BJ (cell line): ENCODE data around the gene EVC. TPM values are rescaled to one million over a fixed set of nuclear protein-coding genes. Genes with fewer than 3 reads are reported as not detected.

ENCODE experiments used
- CTCF ChIA-PET: fragments of 350-600 bp; formaldehyde crosslinking; extraction: SDS; loops from one replicate; lab custom pipeline; 2021; ENCODE audit warnings: antibody characterized with exemption, inconsistent platforms; lab: Yijun Ruan, JAX
- POLR2A ChIA-PET: fragments of 300-600 bp; sonication (Branson Sonifier 250); formaldehyde crosslinking; extraction: SDS; loops from one replicate; lab custom pipeline; 2021; ENCODE audit warnings: antibody characterized with exemption; lab: Charles Lee
- DNase-seq: peaks from one replicate; pipeline ENCODE4 v3.0.0-alpha.2; 2011; ENCODE audit warnings: low read depth
- H3K27me3 ChIP-seq: 2 replicates; pipeline ENCODE4 v1.6.0; 2011; ENCODE audit warnings: low read length; ENCODE audit not compliant: control insufficient read depth, insufficient read depth
- H3K36me3 ChIP-seq: 2 replicates; pipeline ENCODE4 v1.5.1; 2011; ENCODE audit warnings: low read length; ENCODE audit not compliant: control insufficient read depth, insufficient read depth
- H3K4me3 ChIP-seq: 2 replicates; pipeline ENCODE4 v1.5.1; 2011; ENCODE audit warnings: low read depth, mild to moderate bottlenecking, control low read depth, low read length
- CTCF ChIP-seq: IDR thresholded peaks from 2 replicates; pipeline ENCODE4 v1.5.1; 2011; ENCODE audit warnings: low read depth, mild to moderate bottlenecking, control low read depth, inconsistent platforms, low read length, moderate library complexity; ENCODE audit not compliant: insufficient read depth
- polyA plus RNA-seq: library from polyadenylated mRNA; depleted of rRNA; stranded (reverse); fragments of >200 nt; gene quantifications from 2 replicates; pipeline ENCODE4 v1.2.3, GENCODE V29; 2011

EVC gene
- polyA plus RNA-seq, 1 experiment = 12.8 TPM

- no peak for TF ChIP-seq CTCF
- ChIA-PET POLR2A (no interaction called here), CTCF (no interaction called here)
- H3K4me3 ChIP-seq = no peak overlapping the region
- DNase-seq = no peak
- H3K27me3 ChIP-seq = no peaks in the 10 kb centered on the region
- H3K36me3 ChIP-seq = peaks cover 44% of the 10 kb centered on the region
Observed at GRCh38 chr4:5754529-5754881, 43.5 kb downstream of the EVC start.

GRCh38 chr4:5755161-5755560, 44.2 kb downstream of the EVC start:
- ChIA-PET POLR2A (no interaction called here), CTCF (no interaction called here)
- Histone ChIP-seq H3K36me3 (peaks cover 43% of the 10 kb centered on the region), H3K27me3 (no peaks in the 10 kb centered on the region), H3K4me3 (no peak overlapping the region)
- DNase-seq = no peak
- TF ChIP-seq CTCF = no peak

GRCh38 chr4:5755679-5756078, 44.7 kb downstream of the EVC start:
- no peak for DNase-seq
- ChIA-PET POLR2A (no interaction called here), CTCF (no interaction called here)
- peaks cover 43% of the 10 kb centered on the region for H3K36me3 ChIP-seq
- TF ChIP-seq CTCF = no peak
- H3K4me3 ChIP-seq = no peak overlapping the region
- no peaks in the 10 kb centered on the region for H3K27me3 ChIP-seq

GRCh38 chr4:5756271-5756670, 45.3 kb downstream of the EVC start:
- peaks cover 45% of the 10 kb centered on the region for H3K36me3 ChIP-seq
- TF ChIP-seq CTCF = no peak
- CTCF ChIA-PET = interaction anchor here (1.1 kb wide), 1 partner anchor 29 kb away, joined by 3 read pairs; no protein-coding TSS in a partner anchor
- H3K27me3 ChIP-seq = no peaks in the 10 kb centered on the region
- no peak for DNase-seq
- H3K4me3 ChIP-seq = no peak overlapping the region
- POLR2A ChIA-PET = no interaction called here

GRCh38 chr4:5757091-5757490, 46.1 kb downstream of the EVC start:
- ChIA-PET POLR2A (no interaction called here), CTCF (interaction anchor here (1.1 kb wide), 1 partner anchor 28 kb away, joined by 3 read pairs; no protein-coding TSS in a partner anchor)
- Histone ChIP-seq H3K27me3 (no peaks in the 10 kb centered on the region), H3K4me3 (no peak overlapping the region), H3K36me3 (peaks cover 45% of the 10 kb centered on the region)
- no peak for TF ChIP-seq CTCF
- no peak for DNase-seq
